Measurements from ENCODE around the gene U2SURP. TPM values are rescaled to one million over a fixed set of nuclear protein-coding genes. Genes with fewer than 3 reads are reported as not detected.
A peak's percentile ranks its signal among the peaks of the same experiment; 100 is the strongest.

U2SURP gene
- total RNA-seq = 10 to 100 TPM; 39.3 to 63.3 (median 47.1) TPM

GRCh38 chr3:143001369-143002082 lies at the start of gene U2SURP:
TSS of gene U2SURP (plus strand) at chr3:143001570. CDS start at chr3:143001629, 59 bp downstream.
- 0 to 1% methylated on average over 48 to 55 of the region's 55 CpGs for WGBS, 2 donors
- intact Hi-C loops (cut with DNase I; ENCODE audit: low total_unique reads) = no loop called here
- H3K4me3 ChIP-seq (ENCODE audit: low read depth, poor library complexity, severe bottlenecking) = peak within 1 kb of the TSS; percentile 96
- peak; percentile 97 to 99 for DNase-seq (ENCODE audit: low spot score in 2 of 2)
- TF ChIP-seq, protein P1, sequence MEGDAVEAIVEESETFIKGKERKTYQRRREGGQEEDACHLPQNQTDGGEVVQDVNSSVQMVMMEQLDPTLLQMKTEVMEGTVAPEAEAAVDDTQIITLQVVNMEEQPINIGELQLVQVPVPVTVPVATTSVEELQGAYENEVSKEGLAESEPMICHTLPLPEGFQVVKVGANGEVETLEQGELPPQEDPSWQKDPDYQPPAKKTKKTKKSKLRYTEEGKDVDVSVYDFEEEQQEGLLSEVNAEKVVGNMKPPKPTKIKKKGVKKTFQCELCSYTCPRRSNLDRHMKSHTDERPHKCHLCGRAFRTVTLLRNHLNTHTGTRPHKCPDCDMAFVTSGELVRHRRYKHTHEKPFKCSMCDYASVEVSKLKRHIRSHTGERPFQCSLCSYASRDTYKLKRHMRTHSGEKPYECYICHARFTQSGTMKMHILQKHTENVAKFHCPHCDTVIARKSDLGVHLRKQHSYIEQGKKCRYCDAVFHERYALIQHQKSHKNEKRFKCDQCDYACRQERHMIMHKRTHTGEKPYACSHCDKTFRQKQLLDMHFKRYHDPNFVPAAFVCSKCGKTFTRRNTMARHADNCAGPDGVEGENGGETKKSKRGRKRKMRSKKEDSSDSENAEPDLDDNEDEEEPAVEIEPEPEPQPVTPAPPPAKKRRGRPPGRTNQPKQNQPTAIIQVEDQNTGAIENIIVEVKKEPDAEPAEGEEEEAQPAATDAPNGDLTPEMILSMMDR (IDR thresholded peaks at IDR 0.05) = no peak
- TF ChIP-seq POLR2A (IDR thresholded peaks at IDR 0.05) = no peak

DNA sequence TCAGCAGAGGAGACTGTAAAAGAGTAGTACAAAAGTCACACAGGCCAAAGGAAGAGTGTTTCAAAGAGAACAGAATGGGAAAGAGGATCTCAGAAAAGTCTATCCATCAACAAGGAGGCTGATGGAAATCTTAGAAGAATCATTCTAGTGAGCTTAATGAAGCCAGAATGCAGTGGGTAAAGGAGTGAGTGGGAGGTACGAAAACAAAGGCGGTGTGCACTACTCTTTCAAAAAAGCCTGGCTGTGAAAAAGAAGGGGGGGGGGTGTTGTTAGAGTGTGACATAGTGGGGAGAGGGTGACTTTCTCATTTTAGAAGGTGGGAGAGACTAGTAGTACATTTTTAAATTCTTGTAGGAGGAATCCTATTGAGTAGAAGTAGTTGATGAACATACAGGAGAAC lies 49.6 kb upstream of the U2SURP start:
- intact Hi-C loops (cut with DNase I; ENCODE audit: low total_unique reads) = no loop called here
- no peak overlapping the region for H3K4me3 ChIP-seq (ENCODE audit: low read depth, poor library complexity, severe bottlenecking)
- no peak for DNase-seq (ENCODE audit: low spot score in 2 of 2)
- TF ChIP-seq, protein P1 (IDR thresholded peaks at IDR 0.05) = no peak
- TF ChIP-seq POLR2A (IDR thresholded peaks at IDR 0.05) = no peak
- WGBS, 2 donors = 92 to 96% methylated on average over 2 of the region's 2 CpGs

- DNase-seq (ENCODE audit: low spot score in 2 of 2) = no peak
- H3K4me3 ChIP-seq (ENCODE audit: low read depth, poor library complexity, severe bottlenecking) = no peak overlapping the region
- intact Hi-C loops (cut with DNase I; ENCODE audit: low total_unique reads) = no loop called here
- WGBS, 2 donors = 68 to 73% methylated on average over 8 of the region's 8 CpGs
- TF ChIP-seq, protein P1 (IDR thresholded peaks at IDR 0.05) = no peak
- no peak for TF ChIP-seq POLR2A (IDR thresholded peaks at IDR 0.05)
Measured at GRCh38 chr3:142952272-142953193, 48.8 kb upstream of the U2SURP start.

- 85 to 91% methylated on average over 3 of the region's 3 CpGs for WGBS, 2 donors
- intact Hi-C loops (cut with DNase I; ENCODE audit: low total_unique reads) = no loop called here
- DNase-seq (ENCODE audit: low spot score in 2 of 2) = no peak
- TF ChIP-seq, protein P1 (IDR thresholded peaks at IDR 0.05) = no peak
- no peak for TF ChIP-seq POLR2A (IDR thresholded peaks at IDR 0.05)
- no peak overlapping the region for H3K4me3 ChIP-seq (ENCODE audit: low read depth, poor library complexity, severe bottlenecking)
Measured at GRCh38 chr3:142953443-142953842, 47.9 kb upstream of the U2SURP start.

DNA sequence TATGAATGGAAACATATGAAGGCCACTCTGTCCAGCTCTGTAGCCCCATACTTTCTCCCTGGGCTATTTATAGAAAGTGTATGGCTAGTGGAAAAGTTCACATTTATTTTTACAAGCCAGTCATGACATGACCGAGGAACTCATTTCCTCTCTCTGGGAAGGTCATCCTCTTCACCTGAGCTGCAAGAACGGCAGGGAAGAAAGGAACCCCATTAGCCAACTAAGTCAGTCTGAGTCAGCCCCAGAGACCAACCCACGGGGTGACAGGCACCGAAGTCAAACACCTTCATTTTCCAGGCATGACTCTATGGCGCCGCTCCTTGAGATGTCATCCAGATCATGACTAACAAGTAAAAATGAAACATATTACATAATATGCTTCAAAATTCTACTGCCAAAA lies 42.7 kb upstream of the U2SURP start:
- 38 to 53% methylated on average over 6 of the region's 6 CpGs for WGBS, 2 donors
- intact Hi-C loops (cut with DNase I; ENCODE audit: low total_unique reads) = no loop called here
- no peak overlapping the region for H3K4me3 ChIP-seq (ENCODE audit: low read depth, poor library complexity, severe bottlenecking)
- TF ChIP-seq POLR2A (IDR thresholded peaks at IDR 0.05) = no peak
- TF ChIP-seq, protein P1 (IDR thresholded peaks at IDR 0.05) = no peak
- DNase-seq (ENCODE audit: low spot score in 2 of 2) = no peak

Measured in lower leg skin (tissue), 4 donors.